GM18507 (cell line): ENCODE results near the gene F13B.
"Not testable (repeated sequence)": the region's sequence is repeated elsewhere in the genome, so short reads cannot be mapped to it uniquely, and the experiment has no call there.

Experiments
- DNase-seq: peaks from one replicate; pipeline ENCODE4 v3.0.0; 2011; ENCODE audit warnings: low read depth; ENCODE audit not compliant: insufficient read length; ENCODE audit errors: extremely low spot score
- FAIRE-seq: peaks from 2 replicates; lab custom pipeline; 2011; peaks lifted over from hg19 to GRCh38; lab: Jason Lieb, UNC

The F13B gene, protein sequence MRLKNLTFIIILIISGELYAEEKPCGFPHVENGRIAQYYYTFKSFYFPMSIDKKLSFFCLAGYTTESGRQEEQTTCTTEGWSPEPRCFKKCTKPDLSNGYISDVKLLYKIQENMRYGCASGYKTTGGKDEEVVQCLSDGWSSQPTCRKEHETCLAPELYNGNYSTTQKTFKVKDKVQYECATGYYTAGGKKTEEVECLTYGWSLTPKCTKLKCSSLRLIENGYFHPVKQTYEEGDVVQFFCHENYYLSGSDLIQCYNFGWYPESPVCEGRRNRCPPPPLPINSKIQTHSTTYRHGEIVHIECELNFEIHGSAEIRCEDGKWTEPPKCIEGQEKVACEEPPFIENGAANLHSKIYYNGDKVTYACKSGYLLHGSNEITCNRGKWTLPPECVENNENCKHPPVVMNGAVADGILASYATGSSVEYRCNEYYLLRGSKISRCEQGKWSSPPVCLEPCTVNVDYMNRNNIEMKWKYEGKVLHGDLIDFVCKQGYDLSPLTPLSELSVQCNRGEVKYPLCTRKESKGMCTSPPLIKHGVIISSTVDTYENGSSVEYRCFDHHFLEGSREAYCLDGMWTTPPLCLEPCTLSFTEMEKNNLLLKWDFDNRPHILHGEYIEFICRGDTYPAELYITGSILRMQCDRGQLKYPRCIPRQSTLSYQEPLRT

GRCh38 chr1:197066719-197067456, at the start of gene F13B:
Gene F13B, minus strand, starts transcription at chr1:197067260. Its CDS starts 37 bp downstream, at chr1:197067223.
- DNase-seq (no peak), FAIRE-seq (no peak)

DNA sequence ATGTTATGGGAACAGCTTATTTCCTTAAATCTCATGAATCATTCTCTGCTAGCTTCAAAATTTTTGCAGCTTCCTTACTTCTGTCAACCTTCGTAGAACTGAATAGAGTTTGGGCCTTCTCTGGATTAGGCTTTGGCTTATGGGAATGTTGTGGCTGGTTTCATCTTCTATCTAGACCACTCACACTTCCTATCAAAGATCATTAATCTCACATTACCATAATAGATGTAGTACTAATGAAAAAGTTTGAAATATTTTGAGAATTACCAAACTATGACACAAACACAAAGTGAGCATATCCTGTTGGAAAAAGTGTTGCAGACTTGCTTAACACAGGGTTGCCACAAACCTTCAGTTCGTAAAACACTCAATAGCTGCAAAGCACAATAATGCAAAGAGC, 49.1 kb upstream of the F13B start:
- FAIRE-seq (no peak), DNase-seq (no peak)

DNA sequence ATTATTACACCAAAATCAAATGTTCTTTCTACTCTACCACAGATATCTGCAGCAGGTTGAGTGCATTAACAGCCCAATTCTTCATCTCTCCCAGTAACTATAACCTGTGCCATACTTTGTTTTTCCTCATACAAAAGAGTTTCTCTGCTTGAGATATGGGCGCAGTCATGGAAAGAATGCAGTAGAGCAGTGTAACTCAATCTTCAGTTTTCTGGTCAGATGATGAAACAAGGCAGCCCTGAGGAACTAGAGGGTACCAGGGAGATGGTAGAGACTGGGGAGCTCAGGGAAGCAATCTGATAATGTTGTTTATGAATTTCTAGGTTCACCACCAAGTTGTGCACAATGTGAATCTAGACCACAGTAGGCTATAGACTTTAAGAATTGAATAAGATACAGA, 39.8 kb upstream of the F13B start:
- no peak for DNase-seq
- no peak for FAIRE-seq

GRCh38 chr1:197103300-197103699, 36.2 kb upstream of the F13B start:
- FAIRE-seq = no peak

DNA sequence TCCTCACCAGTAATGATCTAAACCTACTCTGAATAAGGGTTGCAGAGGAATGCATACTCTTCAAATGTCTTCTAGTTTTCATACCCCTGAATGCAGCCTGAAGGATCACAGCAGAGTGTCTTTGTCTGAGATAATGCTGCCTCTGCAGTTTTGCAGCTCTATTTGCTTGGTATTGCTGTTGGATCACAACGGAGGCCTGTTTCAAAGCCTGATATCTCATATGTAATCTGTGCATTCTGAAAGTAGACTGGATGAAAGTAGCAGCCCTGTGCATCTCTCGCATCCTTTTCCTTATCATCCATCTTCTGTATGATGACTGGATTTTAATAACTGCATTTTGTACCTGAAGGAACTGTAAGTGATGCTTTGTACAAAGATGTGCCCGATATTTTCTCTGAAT, 34.9 kb upstream of the F13B start:
- no peak for FAIRE-seq
- no peak for DNase-seq

More at GRCh38 chr1:197103300-197103699, 36.2 kb upstream of the F13B start:
- no peak for DNase-seq

- DNase-seq (no peak), FAIRE-seq (no peak)
Measured at GRCh38 chr1:197100677-197101076, 33.6 kb upstream of the F13B start.

DNA sequence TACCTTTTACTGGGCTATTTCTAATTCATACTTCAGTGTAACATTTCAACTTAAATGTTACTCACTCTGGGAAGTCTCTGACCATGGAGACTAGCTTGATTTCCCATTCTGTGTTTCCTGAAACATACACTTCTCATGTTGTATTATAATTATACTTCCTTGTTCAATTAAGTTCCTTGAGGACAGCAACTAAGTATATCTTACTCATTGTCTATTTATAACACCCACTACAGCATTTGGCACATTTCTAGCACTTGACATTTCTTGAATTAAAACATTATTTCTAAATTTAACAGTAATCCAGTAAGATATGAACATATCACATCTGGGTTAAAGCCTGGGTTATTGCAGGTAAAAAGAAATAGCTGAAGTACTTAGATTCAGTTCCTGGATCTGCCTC, 32.4 kb upstream of the F13B start:
- no peak for DNase-seq
- no peak for FAIRE-seq

DNA sequence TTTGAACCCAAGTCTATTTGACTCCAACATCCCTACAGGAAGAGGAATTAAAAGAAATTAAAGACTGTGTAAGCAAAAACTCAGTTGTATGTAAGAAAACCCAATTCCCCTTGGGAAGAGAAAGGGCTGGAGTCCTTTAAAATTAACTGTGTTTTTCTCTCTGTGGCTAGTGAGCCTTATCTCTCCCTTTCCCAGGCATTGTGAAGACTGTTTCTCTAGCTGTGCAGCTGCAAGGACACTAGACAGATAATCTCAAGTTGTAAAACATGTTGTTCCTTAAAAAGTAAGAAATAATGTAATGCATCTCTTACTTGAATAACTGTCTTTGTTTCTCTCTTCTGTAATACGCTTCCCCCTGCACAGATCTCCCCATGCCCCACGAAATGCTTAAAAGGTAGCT, 29.9 kb upstream of the F13B start:
- not testable (repeated sequence) for DNase-seq, FAIRE-seq

- no peak for DNase-seq
- no peak for FAIRE-seq
Measured at GRCh38 chr1:197096137-197096536, 29.1 kb upstream of the F13B start.

DNA sequence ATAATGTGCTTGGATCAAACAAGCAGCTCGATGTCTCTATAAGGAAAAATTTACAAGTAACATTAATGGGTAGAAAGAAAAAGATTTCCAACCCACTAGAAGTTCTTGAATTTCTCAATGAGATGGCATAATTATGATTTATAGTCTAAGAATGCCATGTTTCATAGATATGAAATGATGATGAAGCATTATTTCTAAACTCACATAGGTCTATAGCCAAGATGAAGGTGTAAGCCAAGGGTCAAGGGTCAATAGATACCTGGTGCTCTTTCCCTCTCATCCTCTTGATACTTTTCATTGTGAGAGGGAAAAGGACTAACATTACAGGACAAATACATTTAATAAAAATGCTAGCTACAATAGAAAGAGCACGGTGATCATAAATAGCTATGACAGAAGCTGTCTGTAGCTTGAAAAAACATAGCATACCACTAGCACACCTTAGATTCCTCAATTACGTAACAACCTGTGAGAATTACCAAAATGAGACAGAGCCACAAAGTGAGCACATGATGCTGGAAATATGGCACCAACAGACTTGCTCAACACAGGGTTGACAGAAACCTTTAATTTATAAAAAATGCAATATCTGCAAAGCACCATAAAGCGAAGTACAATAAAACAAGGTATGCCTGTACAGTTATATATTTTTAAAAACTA, 26.3 kb upstream of the F13B start:
- FAIRE-seq (no peak), DNase-seq (no peak)

- DNase-seq (no peak), FAIRE-seq (no peak)
Measured at GRCh38 chr1:197092491-197093023, 25.5 kb upstream of the F13B start.

- DNase-seq (no peak), FAIRE-seq (no peak)
Measured at GRCh38 chr1:197083474-197083873, 16.4 kb upstream of the F13B start.

DNA sequence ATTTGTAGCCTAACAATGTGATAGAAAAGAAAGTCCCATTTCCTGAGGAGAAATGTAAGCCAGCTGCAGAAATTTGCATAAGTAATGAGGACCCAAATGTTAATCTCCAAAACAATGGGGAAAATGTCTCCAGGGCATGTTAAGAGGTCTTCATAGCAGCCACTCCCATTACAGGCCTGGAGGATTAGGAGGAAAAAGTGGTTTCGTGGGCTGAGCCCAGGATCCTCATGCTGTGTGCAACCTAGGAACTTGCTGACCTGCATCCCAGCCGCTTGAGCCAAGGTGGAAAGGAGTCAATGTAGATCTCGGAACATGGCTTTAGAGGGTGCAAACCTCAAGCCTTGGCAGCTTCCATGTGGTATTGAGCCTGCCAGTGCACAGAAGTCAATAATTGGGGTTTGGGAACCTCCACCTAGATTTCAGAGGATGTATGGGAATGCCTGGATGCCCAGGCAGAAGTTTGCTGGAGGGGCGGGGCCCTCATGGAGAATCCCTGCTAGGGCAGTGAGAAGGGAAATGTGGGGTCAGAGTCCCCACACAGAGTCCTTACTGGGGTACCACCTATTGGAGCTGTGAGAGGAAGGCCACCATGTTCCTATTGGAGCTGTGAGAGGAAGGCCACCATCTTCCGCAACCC, 14.2 kb upstream of the F13B start:
- DNase-seq (no peak), FAIRE-seq (no peak)

DNA sequence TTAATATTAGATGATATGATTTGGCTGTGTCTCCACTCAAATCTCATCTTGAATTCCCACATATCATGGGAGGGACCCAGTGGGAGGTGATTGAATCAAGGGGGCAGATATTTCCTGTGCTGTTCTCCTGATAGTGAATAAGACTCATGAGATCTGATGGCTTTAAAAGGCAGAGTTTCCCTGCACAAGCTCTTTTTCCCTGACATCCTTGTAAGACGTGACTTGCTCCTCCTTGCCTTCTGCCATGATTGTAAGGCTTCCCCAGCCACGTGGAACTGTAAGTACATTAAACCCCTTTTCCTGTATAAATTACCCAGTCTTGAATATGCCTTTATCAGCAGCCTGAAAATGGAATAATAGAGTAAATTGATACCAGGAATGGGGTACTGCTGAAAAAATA, 13.3 kb upstream of the F13B start:
- no peak for FAIRE-seq
- no peak for DNase-seq

DNA sequence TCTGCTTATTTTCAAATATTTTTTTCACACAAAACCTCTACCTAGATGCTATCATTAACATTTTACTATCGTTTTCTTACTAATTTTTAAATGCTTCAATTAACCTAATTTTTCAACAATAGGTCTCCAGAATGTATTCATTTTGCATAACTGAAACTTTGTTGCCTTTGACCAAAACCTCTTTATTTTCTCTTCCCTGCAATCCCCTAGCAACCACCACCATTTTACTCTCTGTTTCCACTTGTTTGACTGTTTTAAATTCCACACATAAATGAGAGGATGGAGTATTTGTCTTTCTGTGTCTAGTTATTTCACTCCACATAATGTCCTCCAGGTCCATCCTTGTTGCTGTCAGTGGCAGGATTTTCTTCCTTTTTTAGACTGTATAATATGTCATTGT, 9.5 kb upstream of the F13B start:
- FAIRE-seq (no peak), DNase-seq (no peak)

DNA sequence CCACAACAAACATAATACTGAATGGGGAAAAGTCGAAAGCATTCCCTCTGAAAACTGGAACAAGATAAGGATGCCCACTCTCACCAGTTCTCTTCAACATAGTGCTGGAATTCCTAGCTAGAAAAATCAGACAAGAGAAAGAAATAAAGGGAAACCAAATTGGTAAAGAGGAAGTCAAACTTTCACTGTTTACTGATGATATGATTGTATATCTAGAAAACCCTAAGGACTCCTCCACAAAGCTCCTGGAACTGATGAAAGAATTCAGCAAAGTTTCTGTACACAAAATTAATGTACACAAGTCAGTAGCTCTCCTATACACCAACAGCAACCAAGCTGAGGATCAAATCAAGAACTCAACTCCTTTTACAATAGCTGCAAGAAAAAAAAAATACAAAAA, 6.9 kb upstream of the F13B start:
- DNase-seq (no peak), FAIRE-seq (no peak)

DNA sequence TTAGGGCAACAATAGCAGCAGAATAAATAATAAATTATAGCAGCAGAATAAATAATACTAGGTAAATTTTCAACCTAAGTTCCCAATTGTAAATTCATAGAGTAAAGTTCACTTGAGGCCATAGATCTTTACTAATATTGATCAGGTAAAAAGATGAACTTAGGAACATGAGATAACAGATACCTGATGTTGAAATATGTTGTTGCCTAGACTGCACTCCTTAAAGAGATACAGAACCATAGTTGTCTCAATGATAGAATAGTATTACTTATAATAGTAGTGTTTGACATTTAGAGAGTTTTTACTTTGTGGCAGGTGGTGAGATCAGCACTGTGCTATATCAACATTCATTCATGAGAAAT, 378 bp upstream of the F13B start:
- no peak for FAIRE-seq

GRCh38 chr1:197066277-197066676, 783 bp downstream of the F13B start:
- DNase-seq = no peak
- FAIRE-seq = no peak

More for the DNA sequence above, 378 bp upstream of the F13B start:
- DNase-seq = no peak

- FAIRE-seq (no peak), DNase-seq (no peak)
Measured at GRCh38 chr1:197065559-197065958, 1.5 kb downstream of the F13B start.
